Liver (tissue), 9 donors: ENCODE results near the gene DCTN3. TPM values are rescaled to one million over a fixed set of nuclear protein-coding genes. Genes with fewer than 3 reads are reported as not detected.

Experiments used
- DNase-seq: peaks from one replicate; pipeline ENCODE4 v3.0.0-alpha.2; 2017; ENCODE audit warnings: low spot score
- H3K27ac ChIP-seq, 2 donors: one replicate each; pipeline ENCODE4 v1.7.0; 2013; ENCODE audit warnings: inconsistent platforms in 2 of 2, low read length in 2 of 2, control low read depth in 1 of 2, low read depth in 1 of 2, mild to moderate bottlenecking in 1 of 2
- H3K27me3 ChIP-seq, 4 donors: one replicate each; pipeline versions ENCODE4 v1.6.1 to v1.7.0; 2013; ENCODE audit warnings: low read length in 3 of 4, inconsistent platforms in 1 of 4, mild to moderate bottlenecking in 1 of 4, moderate library complexity in 1 of 4; ENCODE audit not compliant: control insufficient read depth in 4 of 4, insufficient read depth in 4 of 4
- H3K36me3 ChIP-seq, 4 donors: one replicate each; pipeline versions ENCODE4 v1.6.1 to v1.7.0; 2013; ENCODE audit warnings: low read length in 3 of 4, mild to moderate bottlenecking in 3 of 4, low read depth in 1 of 4, moderate library complexity in 1 of 4; ENCODE audit not compliant: control insufficient read depth in 4 of 4, insufficient read depth in 3 of 4
- H3K4me1 ChIP-seq, 4 donors: one replicate each; pipeline versions ENCODE4 v1.6.1 to v1.7.0; 2013; ENCODE audit warnings: low read length in 3 of 4, mild to moderate bottlenecking in 3 of 4, moderate library complexity in 1 of 4; ENCODE audit not compliant: control insufficient read depth in 4 of 4, insufficient read depth in 4 of 4
- H3K4me3 ChIP-seq, 3 donors: one replicate each; pipeline versions ENCODE4 v1.6.1 to v1.7.0; 2013; ENCODE audit warnings: low read length in 3 of 3, control low read depth in 1 of 3, low read depth in 1 of 3, mild to moderate bottlenecking in 1 of 3
- H3K9ac ChIP-seq, 2 donors: one replicate each; pipeline ENCODE4 v1.7.0; 2013; ENCODE audit warnings: low read length in 2 of 2, mild to moderate bottlenecking in 2 of 2, moderate library complexity in 2 of 2, control low read depth in 1 of 2, low read depth in 1 of 2
- H3K9me3 ChIP-seq, 4 donors: one replicate each; pipeline versions ENCODE4 v1.6.1 to v1.7.0; 2013; ENCODE audit warnings: low read length in 3 of 4; ENCODE audit not compliant: control insufficient read depth in 4 of 4
- ATF3 ChIP-seq: IDR thresholded peaks from 2 replicates; pipeline ENCODE4 v1.6.1; 2016; ENCODE audit warnings: antibody characterized with exemption
- CTCF ChIP-seq: fragments of 150-350 bp; IDR thresholded peaks from 2 replicates; pipeline ENCODE4 v1.5.1; 2017; ENCODE audit warnings: improper control_type of control experiment, low read depth, low read length; ENCODE audit not compliant: missing input control
- EGR1 ChIP-seq, 2 donors: IDR thresholded peaks; 2 replicates each; pipeline ENCODE4 v1.6.1; 2016 to 2018; ENCODE audit warnings: antibody characterized with exemption in 2 of 2, low read depth in 2 of 2
- FOXA1 ChIP-seq: IDR thresholded peaks from 2 replicates; pipeline ENCODE4 v1.6.1; 2016; ENCODE audit warnings: antibody characterized with exemption
- FOXA2 ChIP-seq: IDR thresholded peaks from 2 replicates; pipeline ENCODE4 v1.6.1; 2016; ENCODE audit warnings: antibody characterized with exemption
- GABPA ChIP-seq, 2 donors: IDR thresholded peaks in 1 of 2; conservative IDR thresholded peaks in 1 of 2; 2 replicates each; pipeline ENCODE4 v1.6.1; 2016; ENCODE audit warnings: antibody characterized with exemption in 2 of 2, mild to moderate bottlenecking in 1 of 2, moderate library complexity in 1 of 2
- HNF4A ChIP-seq, 2 donors: conservative IDR thresholded peaks; 2 replicates each; pipeline ENCODE4 v1.6.1; 2016; ENCODE audit warnings: antibody characterized with exemption in 2 of 2, mild to moderate bottlenecking in 2 of 2
- HNF4G ChIP-seq: IDR thresholded peaks from 2 replicates; pipeline ENCODE4 v1.6.1; 2016; ENCODE audit warnings: antibody characterized with exemption
- JUND ChIP-seq, 2 donors: IDR thresholded peaks; 2 replicates each; pipeline ENCODE4 v1.6.1; 2016; ENCODE audit warnings: antibody characterized with exemption in 2 of 2
- NR2F2 ChIP-seq: IDR thresholded peaks from 2 replicates; pipeline ENCODE4 v1.6.1; 2016; ENCODE audit warnings: antibody characterized with exemption
- RAD21 ChIP-seq, 2 donors: IDR thresholded peaks; 2 replicates each; pipeline ENCODE4 v1.6.1; 2016; ENCODE audit warnings: antibody characterized with exemption in 2 of 2, mild to moderate bottlenecking in 2 of 2
- REST ChIP-seq: IDR thresholded peaks from 2 replicates; pipeline ENCODE4 v1.6.1; 2016; ENCODE audit warnings: antibody characterized with exemption, mild to moderate bottlenecking
- RXRA ChIP-seq, 2 donors: IDR thresholded peaks; 2 replicates each; pipeline ENCODE4 v1.6.1; 2017 to 2018; ENCODE audit warnings: antibody characterized with exemption in 2 of 2, mild to moderate bottlenecking in 1 of 2
- SP1 ChIP-seq: IDR thresholded peaks from 2 replicates; pipeline ENCODE4 v1.6.1; 2018; ENCODE audit warnings: antibody characterized with exemption, mild to moderate bottlenecking
- TAF1 ChIP-seq: conservative IDR thresholded peaks from 2 replicates; pipeline ENCODE4 v1.6.1; 2016; ENCODE audit warnings: antibody characterized with exemption, mild to moderate bottlenecking
- YY1 ChIP-seq: IDR thresholded peaks from 2 replicates; pipeline ENCODE4 v1.6.1; 2016; ENCODE audit warnings: antibody characterized with exemption, mild to moderate bottlenecking
- ZBTB33 ChIP-seq: IDR thresholded peaks from 2 replicates; pipeline ENCODE4 v1.6.1; 2016; ENCODE audit warnings: antibody characterized with exemption
- WGBS: extraction: QIAGEN DNeasy Blood & Tissue Kit; methylation state at CpG from one replicate; pipeline ENCODE4 v1.1.7; 2013; 5-methylcytosine and 5-hydroxymethylcytosine counted together
- polyA plus RNA-seq, 2 donors: library from polyadenylated mRNA; stranded (reverse) in 1 of 2; unstranded in 1 of 2; fragments of 200-250 nt in 1 of 2; fragments of >200 nt in 1 of 2; fragmentation: Nextera tagmentation in 1 of 2; extraction: Ambion mirVana in 1 of 2; gene quantifications; one replicate each; pipeline versions ENCODE4 v1.2.1 to v1.2.3, GENCODE V29; 2013 to 2015
- total RNA-seq, 2 donors: library from RNA; depleted of rRNA; stranded (reverse); fragments of >200 nt; gene quantifications; one replicate each; pipeline ENCODE4 v1.2.3, GENCODE V29; 2014
- TF ChIP-seq, protein P1 (sequence below): IDR thresholded peaks from 2 replicates; pipeline ENCODE4 v1.6.1; 2016; ENCODE audit warnings: antibody characterized with exemption
- donor health status: healthy.
- donor health status: healthy.
- donor health status: healthy.
- donor health status: healthy.
- donor health status: healthy.

Gene DCTN3
- total and polyA plus RNA-seq, 4 donors = 24.9 to 51.9 (median 46.7) TPM

GRCh38 chr9:34579808-34580163 is 40.5 kb downstream of the DCTN3 start:
- Histone ChIP-seq H3K4me3 (no peak overlapping the region), H3K4me1 (peaks cover 2 to 26% (median 15%) of the 10 kb centered on the region in 4 donors), H3K27ac (no peak overlapping the region), H3K9me3 (no peaks in the 10 kb centered on the region), H3K36me3 (no peaks in the 10 kb centered on the region), H3K9ac (no peak overlapping the region), H3K27me3 (no peaks in the 10 kb centered on the region)
- DNase-seq = no peak
- TF ChIP-seq YY1 (no peak), SP1 (no peak), REST (no peak), RXRA (IDR thresholded peaks at IDR 0.05) (no peak), RAD21 (IDR thresholded peaks at IDR 0.05) (no peak), NR2F2 (no peak), HNF4A (conservative IDR thresholded peaks at IDR 0.05) (no peak), FOXA1 (no peak), HNF4G (no peak), ZBTB33 (no peak), TAF1 (no peak)
- 87% methylated on average over 5 of the region's 5 CpGs for WGBS

- Histone ChIP-seq H3K9ac (no peak overlapping the region), H3K4me1 (peaks cover 2 to 26% (median 15%) of the 10 kb centered on the region in 4 donors), H3K27me3 (no peaks in the 10 kb centered on the region), H3K4me3 (no peak overlapping the region), H3K9me3 (no peaks in the 10 kb centered on the region), H3K36me3 (no peaks in the 10 kb centered on the region), H3K27ac (no peak overlapping the region)
- WGBS = 43% methylated on average over 17 of the region's 17 CpGs
- no peak for DNase-seq
- TF ChIP-seq ZBTB33 = no peak
- no peak for TF ChIP-seq CTCF
- TF ChIP-seq NR2F2 = no peak
- TF ChIP-seq SP1 = no peak
- no peak for TF ChIP-seq EGR1 (IDR thresholded peaks at IDR 0.05; ENCODE audit: low read depth in 2 of 2)
- no peak for TF ChIP-seq ATF3
- no peak for TF ChIP-seq FOXA1
- TF ChIP-seq HNF4A (conservative IDR thresholded peaks at IDR 0.05) = no peak
- no peak for TF ChIP-seq YY1
- no peak for TF ChIP-seq TAF1
- no peak for TF ChIP-seq GABPA (IDR thresholded peaks at IDR 0.05 in 1 of 2, conservative IDR thresholded peaks at IDR 0.05 in 1 of 2)
- TF ChIP-seq RXRA (IDR thresholded peaks at IDR 0.05) = no peak
- TF ChIP-seq REST = no peak
- no peak for TF ChIP-seq JUND (IDR thresholded peaks at IDR 0.05)
- TF ChIP-seq, protein P1, sequence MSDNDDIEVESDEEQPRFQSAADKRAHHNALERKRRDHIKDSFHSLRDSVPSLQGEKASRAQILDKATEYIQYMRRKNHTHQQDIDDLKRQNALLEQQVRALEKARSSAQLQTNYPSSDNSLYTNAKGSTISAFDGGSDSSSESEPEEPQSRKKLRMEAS = no peak
- TF ChIP-seq RAD21 (IDR thresholded peaks at IDR 0.05) = no peak
- TF ChIP-seq FOXA2 = no peak
Observed at GRCh38 chr9:34579104-34579807, 41.0 kb downstream of the DCTN3 start.
